Activated naive CD4-positive, alpha-beta T cell treated with anti-CD3 and anti-CD28 coated beads for 36 hours (primary cell): ENCODE data around the gene MAN1A1. TPM values are rescaled to one million over a fixed set of nuclear protein-coding genes. Genes with fewer than 3 reads are reported as not detected.

Experiments
- CTCF ChIA-PET: fragments of 350-600 bp; sonication (Branson Sonifier 250); formaldehyde crosslinking; loops from one replicate; lab custom pipeline; 2021; ENCODE audit warnings: antibody characterized with exemption; lab: Charles Lee
- DNase-seq: peaks from one replicate; pipeline ENCODE4 v3.0.0-alpha.2; 2020
- H3K27ac Mint-ChIP-seq: one replicate; pipeline ENCODE4 v1.8.0; 2021; ENCODE audit warnings: mild to moderate bottlenecking, mixed read lengths
- H3K27me3 Mint-ChIP-seq: one replicate; pipeline ENCODE4 v1.8.0; 2021; ENCODE audit warnings: low read depth, mixed read lengths
- H3K36me3 Mint-ChIP-seq: one replicate; pipeline ENCODE4 v1.8.0; 2021; ENCODE audit warnings: low read depth, mixed read lengths
- H3K4me1 Mint-ChIP-seq: one replicate; pipeline ENCODE4 v1.8.0; 2021; ENCODE audit warnings: low read depth, mixed read lengths
- H3K4me3 Mint-ChIP-seq: one replicate; pipeline ENCODE4 v1.8.0; 2021; ENCODE audit warnings: mild to moderate bottlenecking, moderate library complexity, mixed read lengths
- H3K9me3 Mint-ChIP-seq: one replicate; pipeline ENCODE4 v1.8.0; 2021; ENCODE audit warnings: mixed read lengths
- intact Hi-C: fragments of 100-400 bp; cut with micrococcal nuclease; formaldehyde crosslinking; loops from one replicate; pipeline ENCODE4 v1.15.1; 2023
- total RNA-seq, 2 experiments: library from RNA; stranded (reverse); gene quantifications; one replicate each; pipeline ENCODE4 v1.2.3, GENCODE V29; 2021

MAN1A1 gene
- total RNA-seq, 2 experiments from 2014 or later = 14.8 to 15.1 TPM

DNA sequence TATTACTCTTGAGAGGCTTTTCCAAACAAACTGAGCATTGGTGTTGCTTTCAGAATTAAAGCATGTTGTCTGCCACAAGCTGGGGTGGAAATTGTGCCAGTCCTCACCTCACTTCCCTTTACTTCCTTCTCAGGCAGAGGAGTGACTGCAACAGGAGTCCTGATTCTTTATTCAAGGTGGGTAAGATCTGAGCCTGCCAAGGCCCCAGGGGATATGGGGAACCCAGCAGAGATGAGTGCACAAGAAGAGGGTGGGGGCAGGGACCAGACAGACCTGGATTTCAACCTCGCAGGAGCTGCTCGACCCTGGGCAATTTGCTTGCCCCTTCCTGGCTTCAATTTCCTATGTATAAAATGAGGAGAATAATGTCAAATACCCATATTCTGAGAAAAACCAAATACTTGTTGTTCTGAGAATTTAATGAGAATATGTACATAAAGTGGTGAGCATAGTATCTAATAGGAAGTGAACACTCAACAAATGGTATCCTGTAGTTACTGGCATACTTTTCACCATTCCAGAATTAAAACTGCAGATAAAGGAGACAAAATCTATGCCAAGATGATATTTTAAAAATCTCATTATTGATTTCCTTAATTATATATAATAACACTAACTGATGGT is 17.8 kb downstream of the MAN1A1 start:
- Mint-ChIP-seq H3K27ac (no peak overlapping the region), H3K9me3 (no peaks in the 10 kb centered on the region), H3K4me1 (peaks cover 11% of the 10 kb centered on the region), H3K27me3 (no peaks in the 10 kb centered on the region), H3K4me3 (no peak overlapping the region), H3K36me3 (no peaks in the 10 kb centered on the region)
- DNase-seq = no peak
- intact Hi-C loops = loop anchor here (5.0 kb wide), 1 partner anchor 646 kb away; no protein-coding TSS in a partner anchor
- CTCF ChIA-PET = no interaction called here

DNA sequence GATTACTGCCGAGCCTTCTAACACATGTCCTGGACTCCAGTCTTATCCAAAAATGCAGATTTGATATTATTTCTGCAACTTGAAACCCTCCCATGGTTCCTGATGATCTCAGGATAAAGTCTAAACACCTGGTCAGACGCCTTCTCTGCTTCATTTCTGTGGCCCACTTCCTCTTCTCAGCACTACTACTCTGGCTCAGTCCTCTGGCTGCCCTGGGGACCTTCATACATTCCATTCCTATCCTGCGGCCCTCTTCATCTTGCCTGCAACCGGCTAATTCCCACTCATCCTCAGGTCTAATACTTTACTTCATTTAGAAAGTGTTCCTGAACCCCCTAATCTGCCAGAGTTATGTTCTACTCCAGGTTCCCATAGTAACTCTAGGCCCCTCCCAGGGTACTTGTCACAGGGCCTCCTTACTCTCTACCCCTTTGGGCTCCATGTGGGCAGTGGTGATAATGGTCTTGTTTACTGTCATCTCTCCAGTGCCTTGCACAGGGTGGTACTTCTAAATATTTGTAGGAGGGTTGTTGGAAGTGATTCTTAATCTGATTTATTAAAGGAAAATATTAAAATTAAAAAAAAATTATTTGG is 18.9 kb downstream of the MAN1A1 start:
- H3K4me1 Mint-ChIP-seq = peaks cover 3% of the 10 kb centered on the region

DNA sequence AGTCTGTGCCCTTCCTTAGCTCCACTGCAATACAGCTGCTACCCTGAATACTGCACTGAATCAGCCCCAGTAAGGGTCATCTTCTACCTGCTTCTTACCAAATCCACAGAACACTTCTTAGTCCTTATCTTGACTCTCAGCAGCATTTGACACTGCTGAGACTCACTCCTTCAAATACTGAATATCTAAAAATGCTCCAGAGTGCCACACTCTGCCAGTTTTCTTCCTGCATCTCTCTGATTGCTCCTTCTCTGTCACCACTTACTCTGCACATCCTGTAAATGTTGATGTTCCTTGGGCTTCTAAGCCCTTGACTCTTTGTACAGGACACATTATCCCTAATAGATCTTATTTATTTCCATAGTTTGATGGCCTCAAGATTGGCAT is 19.8 kb downstream of the MAN1A1 start:
- H3K4me1 Mint-ChIP-seq = no peaks in the 10 kb centered on the region
- intact Hi-C loops = loop anchor here (5.0 kb wide), 1 partner anchor 648 kb away; no protein-coding TSS in a partner anchor
- no peaks in the 10 kb centered on the region for H3K9me3 Mint-ChIP-seq
- no peak overlapping the region for H3K27ac Mint-ChIP-seq
- DNase-seq = no peak
- CTCF ChIA-PET = no interaction called here
- no peaks in the 10 kb centered on the region for H3K27me3 Mint-ChIP-seq
- H3K36me3 Mint-ChIP-seq = no peaks in the 10 kb centered on the region
- H3K4me3 Mint-ChIP-seq = no peak overlapping the region

More for the DNA sequence above, 18.9 kb downstream of the MAN1A1 start:
- intact Hi-C loops = loop anchor here (5.0 kb wide), 1 partner anchor 647 kb away; no protein-coding TSS in a partner anchor
- CTCF ChIA-PET = no interaction called here
- Mint-ChIP-seq H3K9me3 (no peaks in the 10 kb centered on the region), H3K36me3 (no peaks in the 10 kb centered on the region), H3K27me3 (no peaks in the 10 kb centered on the region), H3K27ac (no peak overlapping the region), H3K4me3 (no peak overlapping the region)
- DNase-seq = no peak

DNA sequence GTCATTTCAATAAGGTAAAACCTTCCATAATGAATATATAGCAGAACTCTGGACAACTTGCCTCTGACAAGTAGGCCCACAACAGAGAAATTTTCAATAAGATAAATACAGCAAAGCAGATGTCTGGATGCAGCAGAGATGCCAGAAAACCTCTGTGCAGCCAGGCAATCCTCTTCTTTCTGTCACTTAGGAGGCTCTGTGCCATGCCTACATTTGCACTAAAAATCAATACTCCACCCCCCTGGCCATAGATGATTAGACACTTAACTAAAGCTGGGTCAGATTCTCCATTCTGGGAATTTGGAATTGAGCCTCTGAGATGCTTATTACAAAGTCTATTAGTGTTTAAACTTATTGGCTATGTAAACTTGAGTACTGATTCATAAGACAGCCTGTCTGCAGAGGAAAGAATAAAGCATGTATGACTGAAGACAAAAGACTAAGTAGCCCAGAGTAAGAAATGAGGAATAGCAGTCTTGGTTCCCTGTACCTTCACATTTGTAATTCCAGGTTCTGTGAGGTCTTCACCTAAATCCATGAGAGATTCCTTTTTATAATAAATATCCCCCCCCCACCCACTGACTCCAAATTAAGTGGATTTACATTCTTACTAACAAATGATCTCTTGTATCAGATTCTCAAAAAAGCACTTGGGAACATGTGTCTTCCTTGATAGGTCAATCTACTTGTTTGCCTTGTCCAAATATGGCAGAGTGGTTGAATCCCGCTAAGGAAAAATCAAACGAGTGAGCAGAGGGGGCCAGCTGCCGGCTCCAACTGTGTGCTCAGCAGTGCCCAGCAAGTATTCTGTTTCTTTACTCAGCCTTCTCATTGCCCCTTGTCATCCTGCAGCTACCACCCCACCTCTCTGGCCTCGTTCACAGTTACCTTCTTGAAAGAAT is 20.4 kb downstream of the MAN1A1 start:
- DNase-seq = no peak
- no peak overlapping the region for H3K27ac Mint-ChIP-seq
- H3K36me3 Mint-ChIP-seq = no peaks in the 10 kb centered on the region
- H3K4me1 Mint-ChIP-seq = no peaks in the 10 kb centered on the region
- no peaks in the 10 kb centered on the region for H3K9me3 Mint-ChIP-seq
- CTCF ChIA-PET = no interaction called here
- H3K4me3 Mint-ChIP-seq = no peak overlapping the region
- no peaks in the 10 kb centered on the region for H3K27me3 Mint-ChIP-seq
- intact Hi-C loops = no loop called here

DNA sequence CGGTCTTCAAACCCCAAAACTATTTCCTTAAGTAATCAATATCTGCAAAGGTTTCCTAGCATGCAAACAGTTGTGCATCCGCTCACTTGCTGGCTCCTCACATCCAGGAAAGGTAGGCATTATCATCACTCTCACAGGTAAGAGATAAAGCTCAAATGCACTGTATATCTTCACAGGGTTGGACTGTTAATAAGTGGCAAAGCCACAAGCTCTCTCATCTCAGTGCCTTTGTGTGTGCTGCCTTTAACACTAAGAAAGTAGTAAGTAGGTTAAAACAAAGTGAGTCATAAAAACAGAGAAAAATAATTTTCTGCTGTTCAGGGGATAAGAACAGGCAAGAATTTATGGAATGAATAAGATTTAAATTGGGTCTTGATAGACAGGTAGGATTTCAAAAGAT is 21.3 kb downstream of the MAN1A1 start:
- intact Hi-C loops = no loop called here
- CTCF ChIA-PET = no interaction called here
- H3K4me3 Mint-ChIP-seq = no peak overlapping the region
- DNase-seq = no peak
- no peak overlapping the region for H3K27ac Mint-ChIP-seq
- peaks cover 4% of the 10 kb centered on the region for H3K4me1 Mint-ChIP-seq
- H3K27me3 Mint-ChIP-seq = no peaks in the 10 kb centered on the region
- H3K36me3 Mint-ChIP-seq = peaks cover 1% of the 10 kb centered on the region
- no peaks in the 10 kb centered on the region for H3K9me3 Mint-ChIP-seq

DNA sequence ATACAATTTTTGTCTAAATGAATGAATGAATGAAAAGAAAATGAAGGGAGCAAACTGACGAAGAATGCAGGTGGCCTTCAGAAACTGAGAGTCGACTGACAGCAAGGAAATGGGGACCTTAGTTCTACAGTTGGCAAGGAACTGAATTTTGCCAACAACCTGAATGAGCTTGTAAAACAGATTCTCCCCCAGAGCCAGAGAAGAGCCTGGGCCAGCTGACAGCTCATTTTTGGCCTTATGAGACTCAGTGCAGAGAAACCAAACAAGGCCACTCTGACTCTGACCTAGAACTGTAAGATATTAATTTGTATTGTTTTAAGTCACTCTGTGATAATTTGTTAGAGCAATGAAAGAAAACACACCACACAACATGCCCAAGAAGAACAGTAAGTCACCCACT is 21.8 kb downstream of the MAN1A1 start:
- no peak overlapping the region for H3K4me3 Mint-ChIP-seq
- no peak for DNase-seq
- CTCF ChIA-PET = no interaction called here
- H3K36me3 Mint-ChIP-seq = peaks cover 1% of the 10 kb centered on the region
- intact Hi-C loops = no loop called here
- no peaks in the 10 kb centered on the region for H3K9me3 Mint-ChIP-seq
- no peak overlapping the region for H3K27ac Mint-ChIP-seq
- H3K27me3 Mint-ChIP-seq = no peaks in the 10 kb centered on the region
- peaks cover 8% of the 10 kb centered on the region for H3K4me1 Mint-ChIP-seq

DNA sequence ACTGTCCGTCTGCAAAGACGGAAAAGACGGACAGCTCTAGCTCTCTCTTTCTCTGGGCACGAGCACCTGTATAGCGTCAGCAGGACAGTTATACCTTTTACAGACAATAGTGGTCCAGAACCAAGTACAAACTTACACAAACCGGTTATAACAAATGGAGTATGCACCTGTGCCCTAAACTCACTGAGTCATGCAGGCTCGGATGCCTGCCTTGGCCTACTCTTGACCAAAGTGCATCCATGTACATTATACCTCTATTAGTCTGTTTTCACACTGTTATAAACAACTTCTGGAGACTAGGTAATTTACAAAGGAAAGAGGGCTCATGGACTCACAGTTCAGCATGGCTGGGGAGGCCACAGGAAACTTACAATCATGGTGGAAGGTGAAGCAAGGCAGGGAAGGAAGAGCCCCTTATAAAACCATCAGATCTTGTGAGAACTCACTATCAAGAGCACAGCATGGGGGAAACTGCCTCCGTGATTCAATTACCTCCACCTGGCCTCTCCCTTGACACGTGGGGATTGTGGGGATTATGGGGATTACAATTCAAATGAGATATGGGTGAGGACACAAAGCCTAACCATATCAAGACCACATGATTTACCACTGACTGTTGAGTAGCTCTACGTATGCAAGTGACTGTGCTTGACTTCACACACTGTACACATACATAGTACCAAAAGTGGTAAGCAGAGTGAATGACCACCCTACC is 23.1 kb downstream of the MAN1A1 start:
- no peak overlapping the region for H3K27ac Mint-ChIP-seq
- DNase-seq = no peak
- H3K36me3 Mint-ChIP-seq = peaks cover 1% of the 10 kb centered on the region
- H3K4me1 Mint-ChIP-seq = peaks cover 18% of the 10 kb centered on the region
- intact Hi-C loops = no loop called here
- CTCF ChIA-PET = interaction anchor here (0.6 to 0.8 kb wide), 2 partner anchors 12 to 621 kb away, joined by 3 to 4 read pairs; no protein-coding TSS in a partner anchor
- H3K27me3 Mint-ChIP-seq = no peaks in the 10 kb centered on the region
- H3K4me3 Mint-ChIP-seq = no peak overlapping the region
- no peaks in the 10 kb centered on the region for H3K9me3 Mint-ChIP-seq

DNA sequence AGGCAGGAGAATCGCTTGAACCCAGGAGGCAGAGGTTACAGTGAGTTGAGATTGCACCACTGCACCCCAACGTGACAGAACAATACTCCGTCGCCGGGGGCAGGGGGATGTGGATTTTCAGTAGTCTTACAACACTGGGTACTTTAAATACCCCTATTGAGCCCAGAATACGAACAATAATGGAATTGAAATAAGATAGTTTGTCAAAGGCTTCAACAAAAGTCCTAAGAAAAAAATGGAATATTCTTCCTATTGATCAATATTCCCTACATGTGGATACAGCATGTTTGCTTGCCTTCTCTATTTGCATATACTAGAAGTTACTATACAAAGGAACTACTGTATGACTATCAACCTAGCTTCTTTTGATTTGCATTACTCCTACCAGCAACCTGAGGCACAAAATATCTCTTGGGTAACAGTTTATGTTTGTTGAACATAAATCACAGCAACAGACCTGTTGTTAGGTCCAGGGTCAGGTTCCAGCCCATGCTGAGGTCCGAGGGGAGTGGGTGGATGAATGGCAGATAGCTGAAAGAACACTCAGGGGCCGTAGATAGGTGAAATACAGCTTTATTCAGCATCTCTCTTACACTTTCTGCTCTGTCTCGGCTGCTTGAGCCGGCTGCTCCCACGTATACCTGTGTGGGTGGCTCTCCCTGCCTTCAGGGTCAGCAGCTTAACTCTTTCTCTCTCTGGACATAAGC is 23.8 kb downstream of the MAN1A1 start:
- peaks cover 1% of the 10 kb centered on the region for H3K36me3 Mint-ChIP-seq
- no peak for DNase-seq
- no peaks in the 10 kb centered on the region for H3K27me3 Mint-ChIP-seq
- H3K27ac Mint-ChIP-seq = no peak overlapping the region
- no peak overlapping the region for H3K4me3 Mint-ChIP-seq
- intact Hi-C loops = no loop called here
- peaks cover 18% of the 10 kb centered on the region for H3K4me1 Mint-ChIP-seq
- no peaks in the 10 kb centered on the region for H3K9me3 Mint-ChIP-seq
- CTCF ChIA-PET = interaction anchor here (0.8 kb wide), 1 partner anchor 11 kb away, joined by 3 read pairs; no protein-coding TSS in a partner anchor

DNA sequence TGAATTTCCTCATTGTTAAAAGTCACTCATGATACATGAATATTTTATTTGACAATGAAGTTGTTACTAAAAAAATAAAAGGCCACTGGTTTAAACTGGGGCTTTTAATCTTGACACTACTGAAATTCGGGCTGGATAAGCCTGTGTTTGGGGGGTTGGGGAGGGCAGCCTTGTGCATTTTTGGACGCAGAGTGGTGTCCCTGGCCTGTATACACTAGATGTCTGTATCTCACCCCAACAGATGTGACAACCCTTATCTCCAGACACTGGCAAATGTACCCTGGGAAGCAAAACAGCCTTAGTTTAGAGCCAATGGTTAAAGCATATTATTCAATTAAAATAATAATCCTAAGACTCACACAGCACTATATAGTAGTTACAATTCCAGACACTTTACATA is 24.8 kb downstream of the MAN1A1 start:
- CTCF ChIA-PET = no interaction called here
- Mint-ChIP-seq H3K36me3 (peaks cover 1% of the 10 kb centered on the region), H3K9me3 (no peaks in the 10 kb centered on the region), H3K4me1 (peaks cover 18% of the 10 kb centered on the region), H3K27me3 (no peaks in the 10 kb centered on the region), H3K27ac (no peak overlapping the region), H3K4me3 (no peak overlapping the region)
- intact Hi-C loops = no loop called here
- no peak for DNase-seq

DNA sequence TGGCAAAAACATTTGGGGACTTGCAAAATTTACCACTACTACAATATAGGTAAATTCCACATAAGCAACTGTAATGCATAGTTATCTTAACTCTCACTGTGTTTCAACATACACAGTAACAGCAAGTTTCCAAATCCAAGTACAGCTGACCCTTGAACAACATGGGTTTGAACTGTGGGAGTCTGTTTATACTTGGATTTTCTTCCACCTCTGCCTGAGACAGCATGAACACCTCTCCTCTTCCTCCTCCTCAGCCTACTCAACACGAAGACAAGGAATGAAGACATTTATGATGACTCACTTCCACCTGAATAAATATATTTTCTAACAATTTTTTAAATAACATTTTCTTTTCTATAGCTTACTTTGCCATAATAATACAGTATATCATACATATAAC is 25.6 kb downstream of the MAN1A1 start:
- H3K27me3 Mint-ChIP-seq = no peaks in the 10 kb centered on the region
- no peaks in the 10 kb centered on the region for H3K9me3 Mint-ChIP-seq
- H3K27ac Mint-ChIP-seq = no peak overlapping the region
- peaks cover 18% of the 10 kb centered on the region for H3K4me1 Mint-ChIP-seq
- CTCF ChIA-PET = no interaction called here
- H3K36me3 Mint-ChIP-seq = peaks cover 1% of the 10 kb centered on the region
- no peak overlapping the region for H3K4me3 Mint-ChIP-seq
- DNase-seq = no peak
- intact Hi-C loops = no loop called here

DNA sequence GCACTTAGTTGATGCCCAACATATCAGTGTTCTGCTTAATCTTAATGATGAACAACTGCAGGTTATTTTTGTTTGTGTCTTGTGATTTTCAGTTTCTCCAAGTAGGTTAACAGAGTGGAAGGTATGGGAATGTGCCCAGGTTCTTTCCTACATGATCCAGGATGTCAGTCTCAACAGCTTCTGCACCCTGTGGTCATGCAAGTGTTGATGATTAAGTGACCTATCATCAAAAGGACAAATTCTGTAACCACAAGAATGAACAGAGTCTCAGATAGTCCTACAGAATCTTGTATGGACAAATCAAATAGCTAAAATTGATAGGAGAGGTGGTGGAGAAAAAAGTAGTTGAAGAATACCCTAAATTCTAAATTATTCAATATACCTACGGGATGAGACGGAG is 26.1 kb downstream of the MAN1A1 start:
- Mint-ChIP-seq H3K27ac (no peak overlapping the region), H3K27me3 (no peaks in the 10 kb centered on the region), H3K4me1 (peaks cover 18% of the 10 kb centered on the region), H3K36me3 (peaks cover 1% of the 10 kb centered on the region), H3K9me3 (no peaks in the 10 kb centered on the region), H3K4me3 (no peak overlapping the region)
- no peak for DNase-seq
- CTCF ChIA-PET = no interaction called here
- intact Hi-C loops = no loop called here
